HepG2 (cell line): ENCODE measurements around the gene NEDD8. TPM values are rescaled to one million over a fixed set of nuclear protein-coding genes. Genes with fewer than 3 reads are reported as not detected.

Experiments
- ARNT2 ChIP-seq: sonication (generic); formaldehyde crosslinking; IDR thresholded peaks from 2 replicates; pipeline ENCODE4 v1.8.0; 2022; ENCODE audit warnings: mild to moderate bottlenecking, low read depth, missing genetic modification reagents, moderate library complexity
- EED ChIP-seq: sonication (generic); formaldehyde crosslinking; IDR thresholded peaks from 2 replicates; pipeline ENCODE4 v1.5.0; 2020; ENCODE audit warnings: mild to moderate bottlenecking, missing genetic modification reagents
- ESRRA ChIP-seq: sonication (generic); formaldehyde crosslinking; IDR thresholded peaks from 2 replicates; pipeline ENCODE4 v1.5.1; 2020; ENCODE audit warnings: mild to moderate bottlenecking, low read depth, missing genetic modification reagents
- IKZF1 ChIP-seq: fragments of 450-650 bp; IDR thresholded peaks from 2 replicates; pipeline ENCODE4 v1.7.1; 2016
- IKZF4 ChIP-seq: sonication (generic); formaldehyde crosslinking; IDR thresholded peaks from 2 replicates; pipeline ENCODE4 v1.5.1; 2020; ENCODE audit warnings: borderline replicate concordance, mild to moderate bottlenecking, low read depth, missing genetic modification reagents; ENCODE audit errors: not compliant biosample characterization
- NFYC ChIP-seq: IDR thresholded peaks from 2 replicates; pipeline ENCODE4 v1.6.1; 2016; ENCODE audit warnings: missing genetic modification reagents, missing compliant biosample characterization
- POLR2AphosphoS2 ChIP-seq: IDR thresholded peaks from 2 replicates; pipeline ENCODE4 v1.6.1; 2011; ENCODE audit warnings: low read depth, low read length, improper control_type of control experiment
- PPARG ChIP-seq: conservative IDR thresholded peaks from 2 replicates; pipeline ENCODE4 v1.6.1; 2016; ENCODE audit warnings: missing biosample characterization, missing genetic modification reagents
- RAD21 ChIP-seq: fragments of 450-650 bp; formaldehyde crosslinking; IDR thresholded peaks from 2 replicates; pipeline ENCODE4 v1.5.0; 2020; ENCODE audit warnings: mild to moderate bottlenecking
- SIX4 ChIP-seq: sonication (generic); formaldehyde crosslinking; IDR thresholded peaks from 2 replicates; pipeline ENCODE4 v1.4.0; 2020; ENCODE audit warnings: missing genetic modification reagents
- SMC3 ChIP-seq: IDR thresholded peaks from 2 replicates; pipeline ENCODE4 v1.6.1; 2011; ENCODE audit warnings: low read length, improper control_type of control experiment
- SP1 ChIP-seq, 2 experiments: fragments of 450-650 bp in 1 of 2; sonication (generic) in 1 of 2; formaldehyde crosslinking in 1 of 2; IDR thresholded peaks; 2 replicates each; pipeline versions ENCODE4 v1.4.0 to v1.6.1; 2016 to 2020; ENCODE audit warnings: missing genetic modification reagents in 1 of 2
- SPEN ChIP-seq: sonication (generic); formaldehyde crosslinking; IDR thresholded peaks from 2 replicates; pipeline ENCODE4 v1.5.1; 2020; ENCODE audit warnings: low read depth, mild to moderate bottlenecking, missing genetic modification reagents
- STAT5B ChIP-seq: sonication (generic); formaldehyde crosslinking; IDR thresholded peaks from 2 replicates; pipeline ENCODE4 v1.4.0; 2020; ENCODE audit warnings: missing genetic modification reagents
- TBL1XR1 ChIP-seq: fragments of 150-350 bp; IDR thresholded peaks from 2 replicates; pipeline ENCODE4 v1.6.1; 2014; ENCODE audit warnings: borderline replicate concordance, low read length; ENCODE audit not compliant: partially characterized antibody
- XRCC5 ChIP-seq: fragments of 200-400 bp; formaldehyde crosslinking; optimal IDR thresholded peaks from 2 replicates; pipeline ENCODE3; 2017; ENCODE audit warnings: mild to moderate bottlenecking, low read length
- ZBTB20 ChIP-seq: sonication (generic); formaldehyde crosslinking; IDR thresholded peaks from 2 replicates; pipeline ENCODE4 v1.8.1; 2023; ENCODE audit warnings: missing genetic modification reagents, low read depth, mild to moderate bottlenecking, borderline replicate concordance
- ZFX ChIP-seq: sonication (generic); formaldehyde crosslinking; IDR thresholded peaks from 2 replicates; pipeline ENCODE4 v1.4.0; 2020; ENCODE audit warnings: mild to moderate bottlenecking, low read depth, missing genetic modification reagents, moderate library complexity
- ZNF207 ChIP-seq: fragments of 450-650 bp; IDR thresholded peaks from 2 replicates; pipeline ENCODE4 v1.6.1; 2016; ENCODE audit warnings: antibody characterized with exemption, borderline replicate concordance
- ZNF441 ChIP-seq: sonication (generic); formaldehyde crosslinking; IDR thresholded peaks from 2 replicates; pipeline ENCODE4 v1.7.0; 2021; ENCODE audit warnings: missing genetic modification reagents, borderline replicate concordance
- ZNF724P ChIP-seq: sonication (generic); formaldehyde crosslinking; IDR thresholded peaks from 2 replicates; pipeline ENCODE4 v1.8.0; 2022; ENCODE audit warnings: missing genetic modification reagents, borderline replicate concordance
- ZNF800 ChIP-seq: sonication (generic); formaldehyde crosslinking; IDR thresholded peaks from 2 replicates; pipeline ENCODE4 v1.4.0; 2020; ENCODE audit warnings: missing genetic modification reagents
- ZNF816 ChIP-seq: sonication (generic); formaldehyde crosslinking; IDR thresholded peaks from 2 replicates; pipeline ENCODE4 v1.8.0; 2022; ENCODE audit warnings: missing genetic modification reagents, mild to moderate bottlenecking, borderline replicate concordance
- polyA plus RNA-seq, 8 experiments: library from polyadenylated mRNA; depleted of rRNA in 3 of 8; stranded (reverse) in 7 of 8; unstranded in 1 of 8; fragments of >200 nt; fragmentation: Illumina TruSeq in 4 of 8; extraction: Trizol in 4 of 8; gene quantifications; 2 replicates each; pipeline versions ENCODE4 v1.2.1 to v1.2.3, GENCODE V29; 2011 to 2016; ENCODE audit warnings: low read depth in 4 of 8, missing spikeins in 1 of 8, mixed read lengths in 1 of 8; ENCODE audit not compliant: insufficient read depth in 1 of 8
- total RNA-seq, 5 experiments: library from RNA; depleted of rRNA; stranded (reverse); fragments of >200 nt; fragmentation: Illumina TruSeq; extraction: Trizol; gene quantifications; 2 replicates each; pipeline ENCODE4 v1.2.3, GENCODE V29; 2016; ENCODE audit warnings: low read depth in 1 of 5
- TF ChIP-seq, protein P1 (sequence below): sonication (generic); formaldehyde crosslinking; IDR thresholded peaks from 2 replicates; pipeline ENCODE4 v1.9.0; 2021; ENCODE audit warnings: missing genetic modification reagents, borderline replicate concordance
- TF ChIP-seq, protein P2 (sequence below): sonication (generic); formaldehyde crosslinking; IDR thresholded peaks from 2 replicates; pipeline ENCODE4 v1.4.0; 2020; ENCODE audit warnings: mild to moderate bottlenecking, missing genetic modification reagents
- TF ChIP-seq, protein P3 (sequence below): sonication (generic); formaldehyde crosslinking; IDR thresholded peaks from 2 replicates; pipeline ENCODE4 v1.9.0; 2022; ENCODE audit warnings: low read depth, missing genetic modification reagents

Gene NEDD8
- total and polyA plus RNA-seq, 2 of the 13 experiments (the other 11 are each of a cell fraction or from before 2014, with no cell fraction given): 535 to 713 TPM

GRCh38 chr14:24271134-24271833 lies 39.1 kb upstream of the NEDD8 start, which contains the start of gene RABGGTA (continued):
- peak; percentile 96 for TF ChIP-seq STAT5B (CRISPR knock-in tag)
- TF ChIP-seq PPARG: peak; percentile 85
- no peak for TF ChIP-seq SP1 (IDR thresholded peaks at IDR 0.05)
- TF ChIP-seq SP1 (CRISPR knock-in tag; IDR thresholded peaks at IDR 0.05): peak; percentile 65
- TF ChIP-seq, protein P1, sequence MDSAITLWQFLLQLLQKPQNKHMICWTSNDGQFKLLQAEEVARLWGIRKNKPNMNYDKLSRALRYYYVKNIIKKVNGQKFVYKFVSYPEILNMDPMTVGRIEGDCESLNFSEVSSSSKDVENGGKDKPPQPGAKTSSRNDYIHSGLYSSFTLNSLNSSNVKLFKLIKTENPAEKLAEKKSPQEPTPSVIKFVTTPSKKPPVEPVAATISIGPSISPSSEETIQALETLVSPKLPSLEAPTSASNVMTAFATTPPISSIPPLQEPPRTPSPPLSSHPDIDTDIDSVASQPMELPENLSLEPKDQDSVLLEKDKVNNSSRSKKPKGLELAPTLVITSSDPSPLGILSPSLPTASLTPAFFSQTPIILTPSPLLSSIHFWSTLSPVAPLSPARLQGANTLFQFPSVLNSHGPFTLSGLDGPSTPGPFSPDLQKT: peak; percentile 98
- TF ChIP-seq ZNF724P (CRISPR knock-in tag): peak; percentile 96
- TF ChIP-seq IKZF1: no peak
- TF ChIP-seq, protein P2, sequence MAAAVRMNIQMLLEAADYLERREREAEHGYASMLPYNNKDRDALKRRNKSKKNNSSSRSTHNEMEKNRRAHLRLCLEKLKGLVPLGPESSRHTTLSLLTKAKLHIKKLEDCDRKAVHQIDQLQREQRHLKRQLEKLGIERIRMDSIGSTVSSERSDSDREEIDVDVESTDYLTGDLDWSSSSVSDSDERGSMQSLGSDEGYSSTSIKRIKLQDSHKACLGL: peak; percentile 100
- TF ChIP-seq ZNF800: peak; percentile 100
- TF ChIP-seq ARNT2: peak; percentile 99
- peak; percentile 100 for TF ChIP-seq XRCC5
- TF ChIP-seq NFYC (CRISPR knock-in tag): peak; percentile 68; the same call in 1 of the 2 replicates
- TF ChIP-seq TBL1XR1: peak; percentile 65
- peak; percentile 98 for TF ChIP-seq ZBTB20 (CRISPR knock-in tag)
- peak; percentile 87 for TF ChIP-seq ZFX
- peak; percentile 26; the same call in 1 of the 2 replicates for TF ChIP-seq SMC3
- TF ChIP-seq, protein P3, sequence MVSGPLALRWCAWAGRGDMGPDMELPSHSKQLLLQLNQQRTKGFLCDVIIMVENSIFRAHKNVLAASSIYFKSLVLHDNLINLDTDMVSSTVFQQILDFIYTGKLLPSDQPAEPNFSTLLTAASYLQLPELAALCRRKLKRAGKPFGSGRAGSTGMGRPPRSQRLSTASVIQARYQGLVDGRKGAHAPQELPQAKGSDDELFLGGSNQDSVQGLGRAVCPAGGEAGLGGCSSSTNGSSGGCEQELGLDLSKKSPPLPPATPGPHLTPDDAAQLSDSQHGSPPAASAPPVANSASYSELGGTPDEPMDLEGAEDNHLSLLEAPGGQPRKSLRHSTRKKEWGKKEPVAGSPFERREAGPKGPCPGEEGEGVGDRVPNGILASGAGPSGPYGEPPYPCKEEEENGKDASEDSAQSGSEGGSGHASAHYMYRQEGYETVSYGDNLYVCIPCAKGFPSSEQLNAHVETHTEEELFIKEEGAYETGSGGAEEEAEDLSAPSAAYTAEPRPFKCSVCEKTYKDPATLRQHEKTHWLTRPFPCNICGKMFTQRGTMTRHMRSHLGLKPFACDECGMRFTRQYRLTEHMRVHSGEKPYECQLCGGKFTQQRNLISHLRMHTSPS: peak; percentile 48; the same call in 1 of the 2 replicates
- TF ChIP-seq ZNF207: no peak
- TF ChIP-seq ZNF441: peak; percentile 97
- peak; percentile 53; the same call in 1 of the 2 replicates for TF ChIP-seq SIX4 (CRISPR knock-in tag)
- peak; percentile 100 for TF ChIP-seq SPEN (CRISPR knock-in tag)
- peak; percentile 7; the same call in 1 of the 2 replicates for TF ChIP-seq ZNF816 (CRISPR knock-in tag)
- peak; percentile 91 for TF ChIP-seq RAD21
- TF ChIP-seq IKZF4: peak; percentile 91
- TF ChIP-seq EED: peak; percentile 99
- TF ChIP-seq ESRRA (CRISPR knock-in tag): peak; percentile 95
- no peak for TF ChIP-seq POLR2AphosphoS2
